ENCODE data around the gene CIDEB. TPM values are rescaled to one million over a fixed set of nuclear protein-coding genes. Genes with fewer than 3 reads are reported as not detected.

The CIDEB gene
- total RNA-seq, 1 donor from 2014 or later = 4.7 TPM

- Histone ChIP-seq H3K27me3 (ENCODE audit: control insufficient read depth in 3 of 3, insufficient read depth in 3 of 3, low read length in 3 of 3) (no peaks in the 10 kb centered on the region), H3K4me1 (ENCODE audit: control insufficient read depth in 3 of 3, insufficient read depth in 3 of 3, low read length in 3 of 3) (no peaks in the 10 kb centered on the region), H3K4me3 (ENCODE audit: low read length in 3 of 3) (no peak overlapping the region), H3K36me3 (ENCODE audit: control insufficient read depth in 3 of 3, insufficient read depth in 3 of 3, low read length in 3 of 3) (peaks cover 2 to 7% (median 5%) of the 10 kb centered on the region in 3 donors), H3K9me3 (ENCODE audit: control insufficient read depth in 3 of 3, low read length in 3 of 3) (no peaks in the 10 kb centered on the region), H3K27ac (ENCODE audit: low read depth, low read length) (no peak overlapping the region), H3K9ac (ENCODE audit: low read depth in 1 of 3, low read length in 3 of 3) (no peak overlapping the region)
These were observed 49.7 kb downstream of the CIDEB start for GRCh38 chr14:24258119-24258518.

GRCh38 chr14:24256960-24257359 is 50.8 kb downstream of the CIDEB start:
- Histone ChIP-seq H3K4me1 (ENCODE audit: control insufficient read depth in 3 of 3, insufficient read depth in 3 of 3, low read length in 3 of 3) (no peaks in the 10 kb centered on the region), H3K36me3 (ENCODE audit: control insufficient read depth in 3 of 3, insufficient read depth in 3 of 3, low read length in 3 of 3) (peaks cover 2 to 9% (median 5%) of the 10 kb centered on the region in 3 donors), H3K4me3 (ENCODE audit: low read length in 3 of 3) (no peak overlapping the region), H3K27ac (ENCODE audit: low read depth, low read length) (no peak overlapping the region), H3K27me3 (ENCODE audit: control insufficient read depth in 3 of 3, insufficient read depth in 3 of 3, low read length in 3 of 3) (no peaks in the 10 kb centered on the region), H3K9ac (ENCODE audit: low read depth in 1 of 3, low read length in 3 of 3) (no peak overlapping the region), H3K9me3 (ENCODE audit: control insufficient read depth in 3 of 3, low read length in 3 of 3) (no peaks in the 10 kb centered on the region)

GRCh38 chr14:24255931-24256711 is 51.7 kb downstream of the CIDEB start:
- H3K27ac ChIP-seq (ENCODE audit: low read depth, low read length) = no peak overlapping the region
- H3K4me3 ChIP-seq (ENCODE audit: low read length in 3 of 3) = no peak overlapping the region
- H3K9me3 ChIP-seq (ENCODE audit: control insufficient read depth in 3 of 3, low read length in 3 of 3) = no peaks in the 10 kb centered on the region
- H3K36me3 ChIP-seq (ENCODE audit: control insufficient read depth in 3 of 3, insufficient read depth in 3 of 3, low read length in 3 of 3) = peaks cover 2 to 9% (median 5%) of the 10 kb centered on the region in 3 donors
- no peaks in the 10 kb centered on the region for H3K27me3 ChIP-seq (ENCODE audit: control insufficient read depth in 3 of 3, insufficient read depth in 3 of 3, low read length in 3 of 3)
- H3K4me1 ChIP-seq (ENCODE audit: control insufficient read depth in 3 of 3, insufficient read depth in 3 of 3, low read length in 3 of 3) = no peaks in the 10 kb centered on the region
- no peak overlapping the region for H3K9ac ChIP-seq (ENCODE audit: low read depth in 1 of 3, low read length in 3 of 3)

- Histone ChIP-seq H3K9ac (ENCODE audit: low read depth in 1 of 3, low read length in 3 of 3) (no peak overlapping the region), H3K9me3 (ENCODE audit: control insufficient read depth in 3 of 3, low read length in 3 of 3) (no peaks in the 10 kb centered on the region), H3K4me1 (ENCODE audit: control insufficient read depth in 3 of 3, insufficient read depth in 3 of 3, low read length in 3 of 3) (no peaks in the 10 kb centered on the region), H3K27me3 (ENCODE audit: control insufficient read depth in 3 of 3, insufficient read depth in 3 of 3, low read length in 3 of 3) (no peaks in the 10 kb centered on the region), H3K4me3 (ENCODE audit: low read length in 3 of 3) (no peak overlapping the region), H3K36me3 (ENCODE audit: control insufficient read depth in 3 of 3, insufficient read depth in 3 of 3, low read length in 3 of 3) (peaks cover 2 to 9% (median 5%) of the 10 kb centered on the region in 3 donors), H3K27ac (ENCODE audit: low read depth, low read length) (no peak overlapping the region)
These were observed 52.3 kb downstream of the CIDEB start for GRCh38 chr14:24255438-24255837.

Small RNA genes lying within 50 kb of the gene (small RNA-seq; reads per million reads assigned to genes)
- gene RF00026 = not detected

Other genes with a start within 250 kb of the CIDEB start
- not detected for gene CPNE6, start 236.4 kb downstream of the CIDEB start, total RNA-seq
- gene PCK2, start 213.7 kb downstream of the CIDEB start, total RNA-seq = 3.7 TPM
- 85.6 TPM for gene DCAF11, start 193.2 kb downstream of the CIDEB start, total RNA-seq
- 2.1 TPM for gene NRL, start 193.0 kb downstream of the CIDEB start, total RNA-seq
- 172 TPM for gene FITM1, start 177.3 kb downstream of the CIDEB start, total RNA-seq
- 89.8 TPM for gene PSME1, start 171.8 kb downstream of the CIDEB start, total RNA-seq
- gene EMC9, start 166.4 kb downstream of the CIDEB start, total RNA-seq = 12.0 TPM
- gene PSME2, start 161.4 kb downstream of the CIDEB start, total RNA-seq = 58.5 TPM
- gene RNF31, start 160.5 kb downstream of the CIDEB start, total RNA-seq = 33.4 TPM
- 50.6 TPM for gene IRF9, start 146.7 kb downstream of the CIDEB start, total RNA-seq
- 2.1 TPM for gene REC8, start 135.9 kb downstream of the CIDEB start, total RNA-seq
- 32.9 TPM for gene IPO4, start 119.2 kb downstream of the CIDEB start, total RNA-seq
- gene TM9SF1, start 112.5 kb downstream of the CIDEB start, total RNA-seq = 18.3 TPM
- gene TSSK4, start 102.3 kb downstream of the CIDEB start, total RNA-seq = 0.52 TPM
- gene CHMP4A, start 94.5 kb downstream of the CIDEB start, total RNA-seq = 29.2 TPM
- gene MDP1, start 91.9 kb downstream of the CIDEB start, total RNA-seq = 9.9 TPM
- gene NEDD8, start 75.6 kb downstream of the CIDEB start, total RNA-seq = 81.9 TPM
- gene GMPR2, start 75.0 kb downstream of the CIDEB start, total RNA-seq = 49.6 TPM
- gene TINF2, start 65.4 kb downstream of the CIDEB start, total RNA-seq = 34.4 TPM
- 0.52 TPM for gene TGM1, start 44.8 kb downstream of the CIDEB start, total RNA-seq
- 11.5 TPM for gene RABGGTA, start 36.4 kb downstream of the CIDEB start, total RNA-seq
- 6.3 TPM for gene DHRS1, start 8.2 kb downstream of the CIDEB start, total RNA-seq
- 22.4 TPM for gene NOP9, start 8.1 kb downstream of the CIDEB start, total RNA-seq
- 1.6 TPM for gene LTB4R2, start 2.2 kb upstream of the CIDEB start, total RNA-seq
- gene LTB4R, start 3.5 kb upstream of the CIDEB start, total RNA-seq = 2.1 TPM
- 9.9 TPM for gene ADCY4, start 27.1 kb upstream of the CIDEB start, total RNA-seq
- gene RIPK3, start 32.0 kb upstream of the CIDEB start, total RNA-seq = 1.6 TPM
- 21.4 TPM for gene NFATC4, start 60.2 kb upstream of the CIDEB start, total RNA-seq
- 19.3 TPM for gene NYNRIN, start 91.0 kb upstream of the CIDEB start, total RNA-seq
- under 0.01 TPM for gene CBLN3, start 121.7 kb upstream of the CIDEB start, total RNA-seq
- 38.1 TPM for gene KHNYN, start 122.0 kb upstream of the CIDEB start, total RNA-seq
- gene SDR39U1, start 134.8 kb upstream of the CIDEB start, total RNA-seq = 12.0 TPM
- 0.52 TPM for gene CMA1, start 200.3 kb upstream of the CIDEB start, total RNA-seq

All from skeletal muscle tissue (tissue), 5 donors.